Neuronal stem cell (in vitro differentiated cells): ENCODE results near the gene AIFM2.

Experiments
- DNase-seq: peaks from one replicate; pipeline ENCODE4 v3.0.0-alpha.2; 2013; ENCODE audit warnings: low spot score
- H2AFZ ChIP-seq: one replicate; pipeline ENCODE4 v1.6.1; 2013; ENCODE audit warnings: mild to moderate bottlenecking, low read length, inconsistent platforms
- H2AK5ac ChIP-seq: 2 replicates; pipeline ENCODE4 v1.6.1; 2013; ENCODE audit warnings: low read depth, mild to moderate bottlenecking, inconsistent platforms, low read length, moderate library complexity, mixed read lengths
- H2BK120ac ChIP-seq: 2 replicates; pipeline ENCODE4 v1.6.1; 2013; ENCODE audit warnings: low read depth, mild to moderate bottlenecking, inconsistent platforms, low read length, moderate library complexity, mixed read lengths
- H2BK12ac ChIP-seq: one replicate; pipeline ENCODE4 v1.6.1; 2013; ENCODE audit warnings: low read length, inconsistent platforms
- H2BK15ac ChIP-seq: 2 replicates; pipeline ENCODE4 v1.6.1; 2013; ENCODE audit warnings: mild to moderate bottlenecking, low read length, inconsistent platforms, mixed read lengths
- H2BK5ac ChIP-seq: one replicate; pipeline ENCODE4 v1.6.1; 2013; ENCODE audit warnings: inconsistent platforms, mild to moderate bottlenecking, low read length, moderate library complexity
- H3K14ac ChIP-seq: one replicate; pipeline ENCODE4 v1.6.1; 2013; ENCODE audit warnings: low read length, inconsistent platforms
- H3K18ac ChIP-seq: 2 replicates; pipeline ENCODE4 v1.6.1; 2013; ENCODE audit warnings: low read length, inconsistent platforms
- H3K23ac ChIP-seq: 2 replicates; pipeline ENCODE4 v1.6.1; 2013; ENCODE audit warnings: low read depth, mild to moderate bottlenecking, mixed read lengths, low read length, inconsistent platforms; ENCODE audit not compliant: poor library complexity
- H3K27ac ChIP-seq: replicated peaks from 3 replicates; pipeline ENCODE4 v1.5.1; 2013; ENCODE audit warnings: low read length, inconsistent platforms
- H3K27me3 ChIP-seq, 3 experiments: 2 replicates each; pipeline ENCODE4 v1.6.1; 2013; ENCODE audit warnings: low read length in 3 of 3, mild to moderate bottlenecking in 2 of 3, inconsistent platforms in 1 of 3, low read depth in 1 of 3, mixed read lengths in 1 of 3, moderate library complexity in 1 of 3; ENCODE audit not compliant: control insufficient read depth in 3 of 3, insufficient read depth in 3 of 3
- H3K36me3 ChIP-seq, 2 donors: replicated peaks in 1 of 2; 2 replicates each; pipeline ENCODE4 v1.6.1; 2013; ENCODE audit warnings: low read length in 2 of 2; ENCODE audit not compliant: control insufficient read depth in 2 of 2, insufficient read depth in 2 of 2
- H3K4ac ChIP-seq: 2 replicates; pipeline ENCODE4 v1.6.1; 2013; ENCODE audit warnings: inconsistent platforms, mild to moderate bottlenecking, low read length, moderate library complexity
- H3K4me1 ChIP-seq, 2 donors: 1 replicate in 1 of 2; 2 replicates in 1 of 2; pipeline ENCODE4 v1.6.1; 2013; ENCODE audit warnings: low read length in 2 of 2, low read depth in 1 of 2; ENCODE audit not compliant: control insufficient read depth in 2 of 2, insufficient read depth in 1 of 2
- H3K4me2 ChIP-seq: one replicate; pipeline ENCODE4 v1.6.1; 2013; ENCODE audit warnings: mild to moderate bottlenecking, low read length, inconsistent platforms; ENCODE audit not compliant: insufficient read depth, poor library complexity, severe bottlenecking
- H3K4me3 ChIP-seq, 2 donors: 2 replicates each; pipeline ENCODE4 v1.5.1; 2013; ENCODE audit warnings: low read length in 2 of 2, mild to moderate bottlenecking in 2 of 2, inconsistent platforms in 1 of 2, moderate library complexity in 1 of 2
- H3K79me1 ChIP-seq: one replicate; pipeline ENCODE4 v1.6.1; 2013; ENCODE audit warnings: low read depth, mild to moderate bottlenecking, inconsistent platforms, low read length, moderate library complexity
- H3K9ac ChIP-seq: one replicate; pipeline ENCODE4 v1.6.1; 2013; ENCODE audit warnings: mild to moderate bottlenecking, low read depth, low read length, inconsistent platforms; ENCODE audit not compliant: poor library complexity
- H3K9me3 ChIP-seq, 2 donors: replicated peaks in 1 of 2; 2 replicates each; pipeline versions ENCODE3 to v1.6.1; 2013; ENCODE audit warnings: low read length in 2 of 2, mild to moderate bottlenecking in 2 of 2, inconsistent platforms in 1 of 2, low read depth in 1 of 2, mixed read lengths in 1 of 2, moderate library complexity in 1 of 2; ENCODE audit not compliant: control insufficient read depth in 2 of 2, insufficient read depth in 1 of 2
- H4K8ac ChIP-seq: one replicate; pipeline ENCODE4 v1.6.1; 2013; ENCODE audit warnings: low read depth, mild to moderate bottlenecking, inconsistent platforms, low read length, moderate library complexity
- H4K91ac ChIP-seq: one replicate; pipeline ENCODE4 v1.6.1; 2013; ENCODE audit warnings: low read length, low read depth, mild to moderate bottlenecking, inconsistent platforms; ENCODE audit not compliant: poor library complexity
- WGBS, 2 donors: extraction: QIAGEN DNeasy Blood & Tissue Kit; methylation state at CpG; one replicate each; pipeline ENCODE4 v1.1.7; 2013; ENCODE audit warnings: missing lambda C conversion rate in 2 of 2, mixed read lengths in 1 of 2; ENCODE audit not compliant: insufficient read length in 2 of 2, insufficient replicate concordance in 1 of 2; ENCODE audit errors: extremely low coverage in 2 of 2; 5-methylcytosine and 5-hydroxymethylcytosine counted together

AIFM2 gene

DNA sequence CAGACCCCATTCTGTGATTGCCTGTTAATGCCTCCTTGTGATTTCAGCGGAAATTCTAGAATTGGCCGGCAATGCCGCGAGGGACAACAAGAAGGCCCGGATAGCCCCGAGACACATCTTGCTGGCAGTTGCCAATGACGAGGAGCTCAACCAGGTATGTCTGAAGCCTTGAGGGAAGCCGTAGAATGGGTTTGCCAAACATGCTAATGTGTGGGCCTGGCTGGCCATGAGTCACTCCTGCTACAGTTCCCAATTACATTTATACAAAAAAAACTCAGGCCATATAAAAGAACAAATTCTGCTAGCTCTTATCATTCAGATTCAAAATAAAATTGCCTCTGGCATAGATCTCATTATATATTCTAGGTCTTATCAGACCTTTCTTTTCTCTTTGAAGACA is 42.6 kb downstream of the AIFM2 start:
- no peak overlapping the region for H3K18ac ChIP-seq
- no peak overlapping the region for H3K4me3 ChIP-seq
- no CpG with 5 or more reads among the region's 8 CpGs for WGBS, 2 donors
- no peak overlapping the region for H4K91ac ChIP-seq
- H3K27me3 ChIP-seq, result no peaks in the 10 kb centered on the region
- no peak overlapping the region for H3K23ac ChIP-seq
- no peak overlapping the region for H3K4me2 ChIP-seq
- no peaks in the 10 kb centered on the region for H3K4me1 ChIP-seq
- H2AK5ac ChIP-seq, result no peak overlapping the region
- DNase-seq, result no peak
- no peak overlapping the region for H3K27ac ChIP-seq
- H3K14ac ChIP-seq, result no peak overlapping the region
- H2BK12ac ChIP-seq, result no peak overlapping the region
- H2BK5ac ChIP-seq, result no peak overlapping the region
- no peak overlapping the region for H3K4ac ChIP-seq
- no peaks in the 10 kb centered on the region for H3K9me3 ChIP-seq
- H3K36me3 ChIP-seq, result peaks cover 40 to 98% of the 10 kb centered on the region in 2 donors
- no peak overlapping the region for H2BK120ac ChIP-seq
- H2AFZ ChIP-seq, result no peak overlapping the region
- no peak overlapping the region for H4K8ac ChIP-seq
- no peaks in the 10 kb centered on the region for H3K79me1 ChIP-seq
- no peak overlapping the region for H2BK15ac ChIP-seq
- no peak overlapping the region for H3K9ac ChIP-seq

DNA sequence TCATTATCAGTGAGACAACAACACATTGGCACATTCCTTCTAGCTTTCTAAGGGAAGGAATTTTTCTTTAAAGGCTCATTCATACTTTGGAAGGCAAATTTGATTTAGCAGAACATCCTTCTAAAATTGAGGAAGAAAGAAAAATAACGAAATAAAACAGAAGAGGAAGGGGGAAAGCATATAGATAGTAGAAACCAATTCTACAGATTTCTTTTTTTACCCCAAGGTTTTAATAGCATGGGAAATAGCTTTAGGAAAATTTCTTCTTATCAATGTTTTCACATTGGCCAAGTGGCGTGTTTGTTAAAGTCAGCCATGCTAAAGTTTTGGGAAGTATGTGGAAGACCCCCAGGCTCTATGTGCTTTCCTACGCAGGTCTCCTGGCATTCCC is 44.3 kb downstream of the AIFM2 start:
- no peak overlapping the region for H3K9ac ChIP-seq
- H3K79me1 ChIP-seq, result no peaks in the 10 kb centered on the region
- no peak overlapping the region for H3K4me2 ChIP-seq
- H3K27ac ChIP-seq, result no peak overlapping the region
- H3K36me3 ChIP-seq, result peaks cover 33 to 97% of the 10 kb centered on the region in 2 donors
- no peak overlapping the region for H3K18ac ChIP-seq
- no peak overlapping the region for H2BK12ac ChIP-seq
- H3K4me1 ChIP-seq, result no peaks in the 10 kb centered on the region
- no peak overlapping the region for H3K4ac ChIP-seq
- H3K9me3 ChIP-seq, result no peaks in the 10 kb centered on the region
- no peak for DNase-seq
- H3K27me3 ChIP-seq, result no peaks in the 10 kb centered on the region
- peak overlapping the region in 1 of 2 donors; percentile 44 for H3K4me3 ChIP-seq
- H4K91ac ChIP-seq, result no peak overlapping the region
- no peak overlapping the region for H4K8ac ChIP-seq
- H2BK15ac ChIP-seq, result no peak overlapping the region
- H3K23ac ChIP-seq, result no peak overlapping the region
- no CpG with 5 or more reads among the region's 3 CpGs for WGBS, 2 donors
- no peak overlapping the region for H2AK5ac ChIP-seq
- H2AFZ ChIP-seq, result no peak overlapping the region
- no peak overlapping the region for H2BK120ac ChIP-seq
- H2BK5ac ChIP-seq, result no peak overlapping the region
- no peak overlapping the region for H3K14ac ChIP-seq

DNA sequence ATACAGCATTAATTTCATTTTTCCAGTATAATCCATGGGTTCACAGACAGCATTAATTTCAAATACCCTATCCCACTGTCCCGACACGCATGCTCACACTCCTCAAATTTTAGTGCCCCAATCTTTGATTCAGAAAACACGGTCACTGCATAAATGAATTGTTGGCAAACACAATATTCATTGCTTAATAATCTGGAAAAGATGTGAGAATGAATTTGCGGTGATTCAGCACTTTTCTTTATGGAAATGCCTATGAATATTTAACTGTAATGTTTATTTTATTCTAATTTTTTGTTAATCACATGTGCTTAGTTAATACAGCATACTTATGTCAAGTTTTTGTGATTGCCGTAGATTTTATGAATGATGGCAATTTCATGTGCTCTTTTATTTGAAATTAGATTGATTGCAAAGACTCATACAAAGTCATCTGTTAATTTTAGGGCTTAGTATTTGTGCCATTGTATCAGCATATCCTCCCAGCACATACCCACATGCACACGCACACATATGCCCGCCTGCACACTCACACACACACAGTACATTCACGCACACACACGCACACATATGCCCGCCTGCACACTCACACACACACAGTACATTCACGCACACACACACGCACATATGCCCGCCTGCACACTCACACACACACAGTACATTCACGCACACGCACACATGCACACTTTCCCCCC is 44.9 kb downstream of the AIFM2 start:
- Histone ChIP-seq H3K9ac (no peak overlapping the region), H3K23ac (no peak overlapping the region), H3K27ac (no peak overlapping the region), H2BK12ac (no peak overlapping the region), H3K14ac (no peak overlapping the region), H3K79me1 (no peaks in the 10 kb centered on the region), H3K4me1 (no peaks in the 10 kb centered on the region), H3K4me2 (no peak overlapping the region), H2AK5ac (no peak overlapping the region), H3K36me3 (peaks cover 36 to 97% of the 10 kb centered on the region in 2 donors), H4K8ac (no peak overlapping the region), H3K4me3 (peak overlapping the region in 1 of 2 donors; percentile 44), H2BK120ac (no peak overlapping the region), H2BK15ac (no peak overlapping the region), H2BK5ac (no peak overlapping the region), H3K27me3 (no peaks in the 10 kb centered on the region), H2AFZ (no peak overlapping the region), H3K18ac (no peak overlapping the region), H4K91ac (no peak overlapping the region), H3K9me3 (no peaks in the 10 kb centered on the region), H3K4ac (no peak overlapping the region)
- DNase-seq, result no peak
- WGBS, 2 donors, result no CpG with 5 or more reads among the region's 15 CpGs

DNA sequence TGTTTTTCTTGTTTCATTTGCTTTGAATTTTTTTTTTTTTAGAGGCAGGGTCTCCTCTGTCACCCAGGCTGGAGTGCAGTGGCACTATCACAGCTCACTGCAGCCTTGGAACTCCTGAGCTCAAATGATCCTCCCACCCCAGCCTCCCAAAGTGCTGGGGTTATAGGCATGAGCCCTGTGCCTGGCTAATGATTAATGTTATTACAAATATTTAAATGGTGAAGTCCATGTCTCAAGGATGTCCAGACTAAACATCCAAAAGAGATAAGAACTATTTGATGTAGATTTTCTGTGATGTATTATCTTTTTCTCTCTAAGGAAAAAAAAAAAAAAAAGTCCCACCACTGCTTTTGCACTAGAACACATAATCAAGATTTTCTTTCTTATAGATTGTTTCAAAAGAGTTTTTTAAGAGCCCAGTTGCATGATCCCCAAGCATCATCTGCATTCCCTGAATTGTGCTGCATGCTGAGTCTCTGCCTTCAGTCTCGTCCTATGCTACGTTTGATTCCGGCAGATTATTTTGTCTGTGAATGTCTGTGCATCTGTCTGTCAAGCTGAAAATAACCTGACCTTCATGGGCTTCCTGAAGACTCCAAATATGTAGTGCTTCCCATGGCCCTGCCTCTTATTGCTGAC is 46.5 kb downstream of the AIFM2 start:
- H2BK15ac ChIP-seq, result no peak overlapping the region
- DNase-seq, result no peak
- no peak overlapping the region for H3K4me3 ChIP-seq
- H2BK5ac ChIP-seq, result no peak overlapping the region
- H4K8ac ChIP-seq, result no peak overlapping the region
- H3K18ac ChIP-seq, result no peak overlapping the region
- no peak overlapping the region for H3K14ac ChIP-seq
- H3K4me2 ChIP-seq, result no peak overlapping the region
- no peak overlapping the region for H2AFZ ChIP-seq
- H2BK12ac ChIP-seq, result no peak overlapping the region
- H3K27me3 ChIP-seq, result no peaks in the 10 kb centered on the region
- H3K4me1 ChIP-seq, result no peaks in the 10 kb centered on the region
- no peak overlapping the region for H2AK5ac ChIP-seq
- H3K4ac ChIP-seq, result no peak overlapping the region
- no peak overlapping the region for H3K23ac ChIP-seq
- no peak overlapping the region for H3K9ac ChIP-seq
- peaks cover 28 to 95% of the 10 kb centered on the region in 2 donors for H3K36me3 ChIP-seq
- no CpG with 5 or more reads among the region's 3 CpGs for WGBS, 2 donors
- H2BK120ac ChIP-seq, result no peak overlapping the region
- H3K79me1 ChIP-seq, result no peaks in the 10 kb centered on the region
- no peaks in the 10 kb centered on the region for H3K9me3 ChIP-seq
- no peak overlapping the region for H3K27ac ChIP-seq
- no peak overlapping the region for H4K91ac ChIP-seq
